HFFc6 (cell line): ENCODE data around the gene C2CD3. TPM values are rescaled to one million over a fixed set of nuclear protein-coding genes. Genes with fewer than 3 reads are reported as not detected.

Experiments
- DNase-seq: peaks from one replicate; pipeline ENCODE4 v3.0.0-alpha.2; 2018
- H3K27ac Mint-ChIP-seq: 2 replicates; pipeline ENCODE4 v1.8.0; 2020; ENCODE audit warnings: mild to moderate bottlenecking, mixed read lengths
- H3K27me3 Mint-ChIP-seq: 2 replicates; pipeline ENCODE4 v1.8.0; 2021; ENCODE audit warnings: mild to moderate bottlenecking, moderate library complexity, mixed read lengths; ENCODE audit not compliant: insufficient read depth
- H3K36me3 Mint-ChIP-seq: 2 replicates; pipeline ENCODE4 v1.8.0; 2021; ENCODE audit warnings: low read depth, mixed read lengths
- H3K4me1 Mint-ChIP-seq: 2 replicates; pipeline ENCODE4 v1.8.0; 2020; ENCODE audit warnings: low read depth, mixed read lengths
- H3K4me3 Mint-ChIP-seq: 2 replicates; pipeline ENCODE4 v1.8.0; 2020; ENCODE audit warnings: mild to moderate bottlenecking, moderate library complexity, mixed read lengths
- H3K9me3 Mint-ChIP-seq: 2 replicates; pipeline ENCODE4 v1.8.0; 2020; ENCODE audit warnings: mild to moderate bottlenecking, mixed read lengths
- CTCF ChIP-seq: fragments of 200-600 bp; sonication (generic); IDR thresholded peaks from 2 replicates; pipeline ENCODE4 v1.5.0; 2021; ENCODE audit warnings: antibody characterized with exemption, mild to moderate bottlenecking
- total RNA-seq, 6 experiments: library from RNA; stranded (reverse); fragmentation: NEBNext Ultra II Directional; extraction: Animal tissue kit (Norgen Biotek cat#: 25700); gene quantifications; 2 replicates in 1 of 6; 3 replicates in 5 of 6; pipeline ENCODE4 v1.2.3, GENCODE V29; 2021

C2CD3 gene
- total RNA-seq, 6 experiments from 2014 or later, result 14.6 to 23.0 (median 17.2) TPM

DNA sequence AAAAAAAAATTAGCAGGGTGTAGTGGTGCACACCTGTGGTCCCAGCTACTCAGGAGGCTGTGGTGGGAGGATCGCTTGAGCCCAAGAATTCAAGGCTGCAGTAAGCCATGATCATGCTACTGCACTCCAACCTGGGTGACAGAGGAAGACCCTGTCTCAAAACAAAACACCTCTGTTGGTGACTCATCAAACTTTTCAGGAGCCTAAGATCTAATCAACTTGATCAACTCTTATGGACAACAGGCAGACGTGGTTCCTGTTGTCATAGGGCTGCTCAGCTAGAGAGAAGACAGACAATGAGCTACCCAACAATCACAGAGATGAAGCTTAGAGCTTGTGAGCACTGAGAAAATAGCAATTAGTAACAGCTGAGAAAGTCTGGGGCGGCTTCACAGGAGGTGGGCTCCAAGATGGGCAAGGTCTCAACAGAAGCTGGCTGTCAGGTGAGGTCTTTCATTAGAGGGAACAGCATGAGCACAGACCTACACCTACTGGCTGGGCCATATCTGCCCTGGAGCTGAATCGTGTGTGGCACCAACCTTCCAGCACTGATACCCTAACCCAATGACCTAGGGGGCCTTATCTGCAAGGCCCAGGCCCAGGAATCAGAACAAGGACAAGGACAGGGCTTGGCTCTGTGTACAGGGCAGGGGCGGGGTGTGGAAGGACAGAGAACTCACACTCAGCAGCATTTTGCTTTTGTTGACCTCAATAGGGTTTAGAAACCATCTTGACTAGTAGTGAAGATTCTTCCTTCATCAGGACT lies 154.7 kb downstream of the C2CD3 start:
- Mint-ChIP-seq H3K27me3 (peaks cover 2% of the 10 kb centered on the region; the same call in 1 of the 2 replicates), H3K4me3 (no peak overlapping the region), H3K9me3 (no peaks in the 10 kb centered on the region), H3K4me1 (peaks cover 8% of the 10 kb centered on the region), H3K36me3 (peaks cover 9% of the 10 kb centered on the region; the same call in 1 of the 2 replicates), H3K27ac (no peak overlapping the region)
- no peak for DNase-seq
- no peak for TF ChIP-seq CTCF

DNA sequence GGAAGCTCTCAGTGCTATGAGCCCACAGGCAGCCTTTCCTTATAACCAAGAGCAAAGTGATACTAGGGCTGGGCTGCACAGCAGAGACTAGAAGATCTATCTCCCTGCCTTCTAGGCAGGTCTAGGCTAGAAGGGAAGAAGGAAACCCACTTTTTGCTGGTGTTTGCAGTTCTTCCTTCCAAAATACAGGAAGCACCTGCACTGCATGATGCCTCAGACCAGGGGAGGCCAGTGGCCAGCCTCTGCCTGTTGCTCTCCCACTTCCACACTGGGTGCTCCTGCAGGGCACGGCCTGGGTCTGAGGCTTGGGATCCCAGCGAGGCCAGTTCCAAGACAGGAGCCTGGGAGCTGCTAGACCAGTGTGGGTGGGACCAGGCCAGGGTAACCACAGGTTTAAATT lies 155.9 kb downstream of the C2CD3 start:
- peaks cover 8% of the 10 kb centered on the region for H3K4me1 Mint-ChIP-seq
- TF ChIP-seq CTCF, result no peak
- no peaks in the 10 kb centered on the region for H3K9me3 Mint-ChIP-seq
- H3K4me3 Mint-ChIP-seq, result no peak overlapping the region
- H3K27me3 Mint-ChIP-seq, result peaks cover 6% of the 10 kb centered on the region
- H3K36me3 Mint-ChIP-seq, result peaks cover 9% of the 10 kb centered on the region; the same call in 1 of the 2 replicates
- DNase-seq, result no peak
- no peak overlapping the region for H3K27ac Mint-ChIP-seq

DNA sequence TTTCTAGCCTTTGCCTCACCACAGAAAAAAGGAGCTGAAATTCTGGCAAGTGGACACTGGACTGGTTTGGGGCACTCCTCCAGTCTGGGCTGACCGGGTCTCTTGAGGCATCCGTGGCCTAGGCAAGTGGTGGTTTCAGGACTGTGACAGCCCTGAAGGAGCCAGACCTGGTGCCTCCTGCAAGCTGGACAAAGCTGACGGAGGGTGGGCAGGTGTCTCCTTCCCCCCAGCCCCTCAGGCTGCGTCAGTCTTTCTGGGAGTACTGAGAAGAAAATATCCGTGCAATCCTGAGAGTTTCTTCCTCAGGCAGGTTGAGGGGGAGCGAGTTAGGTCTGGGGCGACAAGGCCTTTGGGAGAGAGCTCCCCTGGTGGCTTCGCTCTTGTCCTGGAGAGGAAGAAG lies 157.7 kb downstream of the C2CD3 start:
- TF ChIP-seq CTCF, result no peak
- peaks cover under 1% of the 10 kb centered on the region; the same call in 1 of the 2 replicates for H3K4me1 Mint-ChIP-seq
- H3K27me3 Mint-ChIP-seq, result peaks cover 7% of the 10 kb centered on the region
- H3K36me3 Mint-ChIP-seq, result peaks cover 9% of the 10 kb centered on the region; the same call in 1 of the 2 replicates
- no peaks in the 10 kb centered on the region for H3K9me3 Mint-ChIP-seq
- no peak overlapping the region for H3K4me3 Mint-ChIP-seq
- no peak for DNase-seq
- H3K27ac Mint-ChIP-seq, result no peak overlapping the region

GRCh38 chr11:74012074-74012809 lies 158.6 kb downstream of the C2CD3 start:
- Mint-ChIP-seq H3K27ac (no peak overlapping the region), H3K4me1 (no peaks in the 10 kb centered on the region), H3K36me3 (peaks cover 3% of the 10 kb centered on the region; the same call in 1 of the 2 replicates), H3K27me3 (peaks cover 7% of the 10 kb centered on the region), H3K4me3 (no peak overlapping the region), H3K9me3 (no peaks in the 10 kb centered on the region)
- no peak for DNase-seq
- TF ChIP-seq CTCF, result no peak

GRCh38 chr11:74011360-74012073 lies 159.3 kb downstream of the C2CD3 start:
- no peaks in the 10 kb centered on the region; the same call in 1 of the 2 replicates for H3K36me3 Mint-ChIP-seq
- no peak for TF ChIP-seq CTCF
- H3K4me3 Mint-ChIP-seq, result no peak overlapping the region
- H3K27ac Mint-ChIP-seq, result no peak overlapping the region
- no peaks in the 10 kb centered on the region for H3K4me1 Mint-ChIP-seq
- H3K9me3 Mint-ChIP-seq, result no peaks in the 10 kb centered on the region
- no peak for DNase-seq
- H3K27me3 Mint-ChIP-seq, result peaks cover 7% of the 10 kb centered on the region
